ENCODE results near the gene CLDN1.

- TF ChIP-seq CTCF (IDR thresholded peaks at IDR 0.05) (no peak), EP300 (IDR thresholded peaks at IDR 0.05) (no peak), POLR2A (IDR thresholded peaks at IDR 0.05) (no peak)
Observed at GRCh38 chr3:190266913-190267290, 55.3 kb downstream of the CLDN1 start.
